SW 1271 (cell line): ENCODE data around the gene ZNF217.
"Not testable (repeated sequence)": the region's sequence is repeated elsewhere in the genome, so short reads cannot be mapped to it uniquely, and the experiment has no call there.

Source experiments
- DNase-seq, 2 experiments: peaks; one replicate each; lab custom pipeline; 2025; lab: John Stamatoyannopoulos, UW

ZNF217 gene

GRCh38 chr20:53529658-53530057, 64.0 kb downstream of the ZNF217 start:
- DNase-seq = no peak

DNA sequence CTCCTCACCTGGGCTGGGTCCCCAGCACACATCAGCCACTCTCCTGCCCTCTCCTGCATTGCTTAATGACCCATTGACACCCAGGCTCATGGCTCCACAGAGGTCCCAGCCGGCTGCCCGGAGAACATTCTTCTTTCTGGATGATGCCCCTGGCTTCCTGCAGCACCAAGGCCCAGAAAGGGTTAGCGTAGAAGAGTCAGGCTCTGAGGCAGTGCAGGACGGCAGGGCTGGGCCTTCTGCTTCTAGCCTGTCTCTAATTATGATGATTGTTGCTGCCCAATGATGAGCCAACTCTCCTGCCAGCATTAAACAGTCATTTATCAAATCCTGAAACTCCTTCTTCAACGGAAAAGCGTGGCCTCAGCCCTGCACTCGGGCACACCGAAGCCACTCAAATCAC, 66.4 kb downstream of the ZNF217 start:
- DNase-seq = no peak

DNA sequence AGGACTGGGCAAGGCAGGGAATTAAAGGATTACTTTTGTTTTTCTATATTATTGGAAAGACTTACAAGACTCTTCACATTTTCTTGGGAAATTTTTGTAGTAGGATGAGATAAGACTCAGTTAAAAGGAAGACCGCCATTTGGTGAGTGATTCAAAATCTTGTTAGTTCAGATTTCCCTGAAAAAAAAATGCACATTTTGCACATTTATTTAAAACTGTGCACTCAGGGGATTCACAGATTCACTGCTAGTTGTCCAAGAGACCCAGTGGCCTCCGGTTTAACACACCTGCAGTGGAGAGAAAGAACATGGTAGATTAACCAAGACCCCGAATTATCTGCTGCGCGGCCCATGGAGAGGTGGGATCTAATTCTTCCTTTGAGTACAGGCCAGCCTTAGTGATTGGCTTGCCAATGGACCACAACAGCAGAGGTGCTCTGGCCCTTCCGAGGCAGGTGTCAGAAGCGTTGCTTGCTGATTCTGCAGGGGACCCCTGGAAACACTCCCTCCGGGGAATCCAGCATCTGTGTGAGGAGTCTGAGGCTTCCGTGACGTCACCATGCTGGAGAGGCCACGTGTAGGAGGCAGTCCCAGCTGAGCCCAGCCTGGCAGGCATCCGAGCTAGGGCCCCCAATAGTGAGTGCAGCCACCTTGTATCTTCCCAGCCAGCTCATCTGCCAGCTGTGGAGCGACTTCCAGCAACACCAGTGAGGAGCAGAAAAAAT, 68.9 kb downstream of the ZNF217 start:
- DNase-seq = no peak

- not testable (repeated sequence) for DNase-seq
These were observed 70.0 kb downstream of the ZNF217 start for GRCh38 chr20:53523615-53524014.

DNA sequence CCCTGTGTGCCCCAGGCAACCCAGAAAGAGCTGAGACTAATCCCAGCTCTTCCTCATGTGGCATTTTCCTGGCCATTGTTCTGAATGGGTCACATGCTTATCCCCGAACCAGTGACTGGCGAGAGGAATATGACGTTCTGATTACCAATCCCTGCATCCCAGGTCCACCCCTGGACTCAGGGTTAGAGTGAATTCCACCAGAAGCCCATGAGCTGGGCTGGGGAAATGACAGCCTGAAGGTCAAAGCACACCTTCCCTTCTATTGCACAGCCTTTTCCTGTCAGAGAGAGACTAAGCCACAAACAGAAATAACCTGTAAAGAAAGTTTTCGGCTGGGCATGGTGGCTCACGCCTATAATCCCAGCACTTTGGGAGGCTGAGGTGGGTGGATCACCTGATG, 70.9 kb downstream of the ZNF217 start:
- no peak for DNase-seq

GRCh38 chr20:53522026-53522425, 71.6 kb downstream of the ZNF217 start:
- DNase-seq = no peak

GRCh38 chr20:53521421-53521820, 72.2 kb downstream of the ZNF217 start:
- not testable (repeated sequence) for DNase-seq

DNA sequence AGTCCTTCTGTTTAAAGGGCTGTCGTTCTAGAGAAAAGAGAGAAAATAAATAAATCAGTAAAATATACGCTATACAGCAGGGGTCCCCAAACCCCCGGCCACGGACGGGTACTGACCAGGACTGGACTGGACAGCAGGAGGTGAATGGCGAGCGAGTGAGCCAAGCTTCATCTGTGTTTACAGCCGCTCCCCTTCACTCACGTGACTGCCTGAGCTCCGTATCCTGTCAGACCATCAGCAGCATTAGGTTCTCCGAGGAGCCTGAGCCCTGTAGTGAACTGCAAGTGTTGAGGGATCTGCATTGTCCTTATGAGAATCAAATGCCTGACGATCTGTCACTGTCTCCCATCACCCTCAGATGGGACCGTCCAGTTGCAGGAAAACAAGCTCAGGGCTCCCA, 76.5 kb downstream of the ZNF217 start:
- no peak for DNase-seq
